ENCODE results near the gene KRT6C. TPM values are rescaled to one million over a fixed set of nuclear protein-coding genes. Genes with fewer than 3 reads are reported as not detected.

Gene KRT6C
- total RNA-seq, 1 donor from 2014 or later, result not detected

DNA sequence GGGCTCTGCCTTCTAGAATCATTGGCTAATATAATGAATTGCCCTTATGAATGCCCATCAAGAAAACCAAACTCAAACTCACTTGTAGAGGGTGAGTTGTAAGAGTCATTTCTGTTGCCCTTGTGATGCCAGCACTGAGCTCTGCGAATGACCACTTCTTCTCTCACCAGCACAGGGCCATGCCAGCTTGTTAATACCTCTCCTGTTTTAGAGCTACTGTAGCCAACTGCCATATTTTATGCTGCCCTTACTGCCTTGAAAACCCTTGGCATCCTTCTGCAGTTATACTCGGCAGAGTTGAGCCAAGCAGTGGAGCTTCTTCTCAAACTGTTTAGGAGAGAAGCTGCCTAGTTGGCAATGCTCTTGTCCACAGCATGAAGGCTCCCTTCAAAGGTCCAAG is 47.6 kb downstream of the KRT6C start:
- Histone ChIP-seq H3K4me3 (ENCODE audit: low read length in 3 of 3) (no peak overlapping the region), H3K36me3 (ENCODE audit: control insufficient read depth in 3 of 3, insufficient read depth in 3 of 3, low read length in 3 of 3) (no peaks in the 10 kb centered on the region), H3K9me3 (ENCODE audit: control insufficient read depth in 3 of 3, low read length in 3 of 3) (no peaks in the 10 kb centered on the region), H3K4me1 (ENCODE audit: control insufficient read depth in 3 of 3, insufficient read depth in 3 of 3, low read length in 3 of 3) (no peaks in the 10 kb centered on the region), H3K27ac (ENCODE audit: low read depth, low read length) (no peak overlapping the region), H3K27me3 (ENCODE audit: control insufficient read depth in 3 of 3, insufficient read depth in 3 of 3, low read length in 3 of 3) (peaks cover 5 to 31% (median 29%) of the 10 kb centered on the region in 3 donors), H3K9ac (ENCODE audit: low read depth in 1 of 3, low read length in 3 of 3) (no peak overlapping the region)

DNA sequence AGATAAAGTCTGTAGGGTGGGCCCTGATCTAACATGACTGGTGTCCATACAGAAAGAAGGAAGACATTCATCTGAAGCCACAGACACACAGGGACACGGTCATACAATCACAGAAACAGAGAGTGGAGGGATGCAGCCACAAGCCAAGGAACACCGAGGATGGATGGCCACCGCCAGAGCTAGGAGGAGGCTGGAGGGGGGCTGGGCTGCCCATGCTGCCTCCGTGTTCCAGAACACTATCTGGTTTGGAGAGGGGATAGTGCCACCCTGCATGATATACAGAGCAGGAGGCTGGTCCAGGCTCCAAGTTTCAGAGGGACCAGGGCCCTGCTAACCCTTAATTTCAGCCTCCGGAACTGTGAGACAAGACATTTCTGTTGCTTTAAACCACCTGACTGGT is 48.1 kb downstream of the KRT6C start:
- H3K27me3 ChIP-seq (ENCODE audit: control insufficient read depth in 3 of 3, insufficient read depth in 3 of 3, low read length in 3 of 3), result peaks cover 5 to 27% (median 24%) of the 10 kb centered on the region in 3 donors

DNA sequence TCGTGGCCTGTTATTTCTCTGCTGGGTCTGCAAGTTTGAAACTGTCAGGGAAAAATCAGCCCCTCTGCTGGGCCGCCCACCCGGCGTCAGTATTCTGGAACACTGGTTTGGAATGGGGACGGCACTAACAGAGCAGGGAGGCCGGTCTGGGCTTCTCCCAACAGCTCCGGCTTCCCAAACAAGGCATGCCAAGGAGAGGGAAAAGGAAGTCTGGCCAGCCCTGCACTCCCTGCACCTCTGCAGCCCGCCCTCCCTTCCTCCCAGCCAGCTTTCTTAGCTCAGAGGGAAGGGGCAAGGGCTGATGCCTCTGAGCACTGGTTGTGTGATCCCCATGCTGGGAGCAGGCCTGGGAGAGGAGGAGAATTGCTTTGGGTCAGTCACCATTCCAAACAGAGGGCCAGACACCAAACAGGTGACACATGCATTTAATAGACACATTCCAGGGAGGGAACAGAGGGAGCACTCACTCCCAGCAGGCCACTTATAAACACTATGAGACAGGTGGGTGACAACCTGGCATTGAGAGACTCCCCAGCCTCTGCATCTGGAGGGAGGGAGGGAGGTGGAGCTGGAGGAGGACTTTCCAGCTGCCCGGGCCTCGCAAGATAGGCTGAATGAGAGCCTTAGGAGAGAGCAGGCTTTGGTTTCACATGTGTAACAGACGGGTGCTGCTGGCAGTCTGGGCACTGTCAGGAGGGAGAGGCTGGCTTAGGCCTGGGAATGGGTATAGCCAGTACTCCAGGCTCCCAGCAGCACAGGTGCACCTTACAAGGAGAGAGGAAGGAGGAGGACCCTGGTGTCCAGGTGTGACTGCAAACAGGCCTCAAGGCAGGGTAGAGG is 49.7 kb downstream of the KRT6C start:
- Histone ChIP-seq H3K9ac (ENCODE audit: low read depth in 1 of 3, low read length in 3 of 3) (no peak overlapping the region), H3K27ac (ENCODE audit: low read depth, low read length) (no peak overlapping the region), H3K36me3 (ENCODE audit: control insufficient read depth in 3 of 3, insufficient read depth in 3 of 3, low read length in 3 of 3) (no peaks in the 10 kb centered on the region), H3K27me3 (ENCODE audit: control insufficient read depth in 3 of 3, insufficient read depth in 3 of 3, low read length in 3 of 3) (peaks cover 3 to 19% (median 19%) of the 10 kb centered on the region in 3 donors), H3K9me3 (ENCODE audit: control insufficient read depth in 3 of 3, low read length in 3 of 3) (no peaks in the 10 kb centered on the region), H3K4me1 (ENCODE audit: control insufficient read depth in 3 of 3, insufficient read depth in 3 of 3, low read length in 3 of 3) (no peaks in the 10 kb centered on the region), H3K4me3 (ENCODE audit: low read length in 3 of 3) (no peak overlapping the region)

More for the DNA sequence above, 48.1 kb downstream of the KRT6C start:
- no peaks in the 10 kb centered on the region for H3K4me1 ChIP-seq (ENCODE audit: control insufficient read depth in 3 of 3, insufficient read depth in 3 of 3, low read length in 3 of 3)
- no peak overlapping the region for H3K9ac ChIP-seq (ENCODE audit: low read depth in 1 of 3, low read length in 3 of 3)
- no peaks in the 10 kb centered on the region for H3K36me3 ChIP-seq (ENCODE audit: control insufficient read depth in 3 of 3, insufficient read depth in 3 of 3, low read length in 3 of 3)
- H3K27ac ChIP-seq (ENCODE audit: low read depth, low read length), result no peak overlapping the region
- H3K4me3 ChIP-seq (ENCODE audit: low read length in 3 of 3), result no peak overlapping the region
- H3K9me3 ChIP-seq (ENCODE audit: control insufficient read depth in 3 of 3, low read length in 3 of 3), result no peaks in the 10 kb centered on the region

DNA sequence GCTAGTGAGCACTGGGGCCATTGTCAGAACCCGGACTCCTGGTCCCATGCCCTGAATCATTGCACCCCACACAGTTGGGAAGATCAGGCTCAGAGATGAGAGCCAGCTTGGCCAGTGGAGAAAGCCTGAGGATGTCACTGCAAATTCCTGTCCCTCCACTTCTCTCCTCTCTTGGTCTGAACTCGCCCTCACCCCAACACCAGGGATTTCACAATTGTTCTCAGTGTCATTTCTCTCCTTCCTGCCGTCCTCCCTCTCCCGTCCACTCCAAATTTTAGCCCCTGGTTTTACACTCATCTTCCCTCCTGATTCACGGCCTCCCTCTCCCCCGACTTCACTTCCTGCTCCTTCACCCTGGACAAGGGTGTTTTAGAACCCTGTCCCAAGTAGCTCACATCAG is 50.6 kb downstream of the KRT6C start:
- no peak overlapping the region for H3K27ac ChIP-seq (ENCODE audit: low read depth, low read length)

DNA sequence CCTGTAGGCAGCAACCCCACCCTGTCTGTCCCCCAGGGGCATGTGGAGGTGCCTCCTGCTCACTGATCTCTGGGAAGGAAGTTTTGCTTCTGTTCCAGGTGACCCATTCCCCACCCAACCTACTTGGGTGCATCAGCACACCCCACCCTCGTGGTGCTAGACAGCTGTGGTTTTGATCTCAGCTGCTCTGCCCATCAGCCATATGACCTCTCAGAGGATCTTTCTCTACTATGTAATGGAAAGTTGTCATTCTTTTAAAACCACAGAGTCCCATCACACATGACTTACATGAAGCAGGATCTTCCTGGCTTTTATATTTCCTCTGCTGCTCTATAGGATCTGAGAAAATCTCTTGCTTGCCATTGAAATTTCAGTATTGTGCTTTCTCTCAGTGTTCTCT is 53.9 kb downstream of the KRT6C start:
- Histone ChIP-seq H3K4me1 (ENCODE audit: control insufficient read depth in 3 of 3, insufficient read depth in 3 of 3, low read length in 3 of 3) (peaks cover 4 to 8% (median 4%) of the 10 kb centered on the region in 3 donors), H3K27me3 (ENCODE audit: control insufficient read depth in 3 of 3, insufficient read depth in 3 of 3, low read length in 3 of 3) (peaks cover 0 to 22% (median 12%) of the 10 kb centered on the region in 3 donors), H3K4me3 (ENCODE audit: low read length in 3 of 3) (no peak overlapping the region), H3K9me3 (ENCODE audit: control insufficient read depth in 3 of 3, low read length in 3 of 3) (no peaks in the 10 kb centered on the region), H3K9ac (ENCODE audit: low read depth in 1 of 3, low read length in 3 of 3) (no peak overlapping the region), H3K27ac (ENCODE audit: low read depth, low read length) (no peak overlapping the region), H3K36me3 (ENCODE audit: control insufficient read depth in 3 of 3, insufficient read depth in 3 of 3, low read length in 3 of 3) (no peaks in the 10 kb centered on the region)

More for the DNA sequence above, 50.6 kb downstream of the KRT6C start:
- no peaks in the 10 kb centered on the region for H3K4me1 ChIP-seq (ENCODE audit: control insufficient read depth in 3 of 3, insufficient read depth in 3 of 3, low read length in 3 of 3)
- H3K4me3 ChIP-seq (ENCODE audit: low read length in 3 of 3), result no peak overlapping the region
- no peaks in the 10 kb centered on the region for H3K36me3 ChIP-seq (ENCODE audit: control insufficient read depth in 3 of 3, insufficient read depth in 3 of 3, low read length in 3 of 3)
- H3K9me3 ChIP-seq (ENCODE audit: control insufficient read depth in 3 of 3, low read length in 3 of 3), result no peaks in the 10 kb centered on the region
- H3K9ac ChIP-seq (ENCODE audit: low read depth in 1 of 3, low read length in 3 of 3), result no peak overlapping the region
- H3K27me3 ChIP-seq (ENCODE audit: control insufficient read depth in 3 of 3, insufficient read depth in 3 of 3, low read length in 3 of 3), result peaks cover 0 to 18% (median 14%) of the 10 kb centered on the region in 3 donors

DNA sequence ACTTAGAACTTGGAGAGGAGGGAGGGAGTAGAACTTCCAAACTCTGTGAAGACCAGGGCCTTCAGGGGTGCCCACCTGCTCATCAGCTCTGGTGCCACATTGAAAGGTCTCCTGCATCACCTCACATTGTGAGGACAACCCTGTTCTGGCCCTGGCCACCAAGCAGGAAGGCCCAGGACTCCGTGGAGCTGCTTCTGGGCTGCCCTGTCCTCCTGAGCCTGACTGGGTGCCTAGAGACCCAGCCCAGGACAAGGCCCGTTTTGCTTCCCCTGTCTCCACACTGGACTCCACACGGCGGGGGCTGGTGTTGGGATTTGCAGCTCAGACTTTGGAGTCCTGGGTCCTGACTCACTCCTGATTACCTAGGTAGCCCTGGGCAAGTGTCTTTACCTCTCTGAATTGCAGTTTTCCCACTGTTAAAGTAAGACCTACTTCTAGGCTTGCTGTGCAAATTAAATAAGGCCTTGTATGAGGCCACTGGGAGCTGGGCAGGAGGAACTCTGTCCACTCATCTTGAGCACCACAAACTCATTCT is 55.0 kb downstream of the KRT6C start:
- Histone ChIP-seq H3K9me3 (ENCODE audit: control insufficient read depth in 3 of 3, low read length in 3 of 3) (no peaks in the 10 kb centered on the region), H3K36me3 (ENCODE audit: control insufficient read depth in 3 of 3, insufficient read depth in 3 of 3, low read length in 3 of 3) (no peaks in the 10 kb centered on the region), H3K27ac (ENCODE audit: low read depth, low read length) (no peak overlapping the region), H3K4me3 (ENCODE audit: low read length in 3 of 3) (no peak overlapping the region), H3K27me3 (ENCODE audit: control insufficient read depth in 3 of 3, insufficient read depth in 3 of 3, low read length in 3 of 3) (peaks cover 3 to 26% (median 14%) of the 10 kb centered on the region in 3 donors), H3K9ac (ENCODE audit: low read depth in 1 of 3, low read length in 3 of 3) (no peak overlapping the region), H3K4me1 (ENCODE audit: control insufficient read depth in 3 of 3, insufficient read depth in 3 of 3, low read length in 3 of 3) (peaks cover 4 to 8% (median 4%) of the 10 kb centered on the region in 3 donors)

Other genes starting within 250 kb of the KRT6C start
- not detected for gene KRT7, start 240.6 kb downstream of the KRT6C start, total RNA-seq
- gene KRT86, start 199.2 kb downstream of the KRT6C start, total RNA-seq, result 0.52 TPM
- gene KRT81, start 182.3 kb downstream of the KRT6C start, total RNA-seq, result not detected
- not detected for gene KRT83, start 152.4 kb downstream of the KRT6C start, total RNA-seq
- 0.52 TPM for gene KRT85, start 106.3 kb downstream of the KRT6C start, total RNA-seq
- not detected for gene KRT84, start 88.2 kb downstream of the KRT6C start, total RNA-seq
- gene KRT82, start 67.5 kb downstream of the KRT6C start, total RNA-seq, result not detected
- gene KRT75, start 39.4 kb downstream of the KRT6C start, total RNA-seq, result not detected
- not detected for gene KRT6B, start 21.7 kb downstream of the KRT6C start, total RNA-seq
- gene KRT6A, start 19.5 kb upstream of the KRT6C start, total RNA-seq, result 1.6 TPM
- gene KRT5, start 46.6 kb upstream of the KRT6C start, total RNA-seq, result 1.6 TPM
- not detected for gene KRT71, start 79.3 kb upstream of the KRT6C start, total RNA-seq
- not detected for gene KRT74, start 100.0 kb upstream of the KRT6C start, total RNA-seq
- not detected for gene KRT72, start 127.7 kb upstream of the KRT6C start, total RNA-seq
- under 0.01 TPM for gene KRT73, start 144.8 kb upstream of the KRT6C start, total RNA-seq
- gene KRT2, start 178.4 kb upstream of the KRT6C start, total RNA-seq, result not detected
- 2.1 TPM for gene KRT1, start 206.6 kb upstream of the KRT6C start, total RNA-seq
- gene KRT77, start 229.7 kb upstream of the KRT6C start, total RNA-seq, result not detected

Measured in skeletal muscle tissue (tissue), 4 donors.